VCaP (cell line): Measurements from ENCODE around the gene PLEKHG4.

Source experiments
- H3K27ac ChIP-seq: fragments of 450-650 bp; 2 replicates; pipeline ENCODE4 v1.5.1; 2017
- CTCF ChIP-seq: fragments of 450-650 bp; conservative IDR thresholded peaks from 2 replicates; pipeline ENCODE4 v1.5.1; 2017; ENCODE audit warnings: mild to moderate bottlenecking, moderate library complexity

Gene PLEKHG4

GRCh38 chr16:67279296-67280089 is at the start of gene PLEKHG4:
PLEKHG4 (plus strand) TSS chr16:67279532; CDS start chr16:67280045, 513 bp downstream.
- peak within 1 kb of the TSS; percentile 71; the same call in 1 of the 2 replicates for H3K27ac ChIP-seq
- TF ChIP-seq CTCF: peak; percentile 81

GRCh38 chr16:67229906-67230808 is 49.2 kb upstream of the PLEKHG4 start:
- no peak overlapping the region for H3K27ac ChIP-seq
- no peak for TF ChIP-seq CTCF

DNA sequence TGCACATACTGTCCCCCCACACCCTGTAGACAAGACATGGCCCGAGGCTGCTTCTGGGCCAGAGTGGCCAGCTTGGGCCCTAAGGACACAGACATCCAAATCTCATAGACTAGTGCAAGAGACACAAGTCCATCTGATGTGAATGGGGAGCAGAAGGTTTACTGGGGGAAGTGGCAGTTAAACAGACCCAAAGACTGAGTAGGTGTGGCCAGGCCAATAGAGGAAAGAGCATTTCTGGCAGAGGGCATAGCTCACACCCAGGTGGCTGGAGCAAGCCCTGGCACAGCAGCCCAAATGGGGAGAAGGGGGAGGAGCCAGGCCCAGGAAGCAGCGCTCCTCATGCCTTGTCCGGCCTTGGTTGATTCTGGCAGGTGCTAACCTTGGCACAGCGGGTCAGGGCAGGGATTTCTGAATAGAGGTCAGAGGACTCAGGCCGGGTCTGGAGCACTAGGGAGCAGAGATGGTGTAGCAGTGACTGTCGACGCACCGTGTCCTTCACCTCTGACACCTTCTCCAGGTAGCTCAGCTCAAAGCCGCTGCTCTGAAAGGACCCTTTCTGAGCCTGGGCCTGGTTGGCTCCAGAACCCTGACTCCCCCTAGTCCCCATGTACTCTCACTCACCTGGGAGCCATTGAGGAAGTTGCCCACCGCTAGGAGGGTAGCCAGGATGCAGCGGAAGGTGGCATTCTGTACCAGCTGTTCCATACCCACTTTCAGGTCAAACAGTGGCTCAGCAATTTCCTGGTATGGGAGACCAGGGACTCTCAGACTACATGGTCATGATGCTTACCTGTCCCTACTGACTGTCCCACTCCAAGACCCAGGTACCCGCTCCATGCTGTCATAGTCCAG is 48.3 kb upstream of the PLEKHG4 start:
- no peak overlapping the region for H3K27ac ChIP-seq
- TF ChIP-seq CTCF: no peak

DNA sequence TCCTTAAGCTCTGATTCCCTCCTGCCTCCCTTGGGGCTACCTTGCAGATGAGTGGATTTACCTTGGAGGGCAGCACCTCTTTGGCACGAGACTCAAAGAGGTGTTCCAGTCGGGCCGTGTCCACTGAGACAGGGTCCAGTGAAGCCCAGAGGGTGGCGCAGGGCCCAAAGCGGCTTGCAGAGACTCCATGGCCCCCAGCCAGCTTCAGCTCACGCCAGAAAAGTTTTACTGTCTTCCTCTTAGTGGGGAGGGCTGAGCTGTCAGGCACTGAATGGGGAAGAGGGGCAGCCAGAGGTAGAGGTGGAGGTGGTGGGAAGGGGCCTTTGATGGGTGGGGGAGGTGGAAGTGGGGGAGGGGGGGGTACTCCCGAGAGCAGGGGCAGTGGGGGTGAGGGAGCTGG is 45.7 kb upstream of the PLEKHG4 start:
- peak; percentile 45 for TF ChIP-seq CTCF
- H3K27ac ChIP-seq: no peak overlapping the region; the same call in 1 of the 2 replicates

GRCh38 chr16:67234180-67234597 is 45.1 kb upstream of the PLEKHG4 start:
- no peak overlapping the region; the same call in 1 of the 2 replicates for H3K27ac ChIP-seq
- no peak for TF ChIP-seq CTCF

GRCh38 chr16:67235816-67236562 is 43.3 kb upstream of the PLEKHG4 start:
- no peak for TF ChIP-seq CTCF
- no peak overlapping the region for H3K27ac ChIP-seq
